Tongue (tissue), 2 donors: ENCODE results near the gene CALN1. TPM values are rescaled to one million over a fixed set of nuclear protein-coding genes. Genes with fewer than 3 reads are reported as not detected.

Source experiments
- DNase-seq: peaks from one replicate; pipeline ENCODE4 v3.0.0-alpha.2; 2015
- total RNA-seq: library from RNA; depleted of rRNA; stranded (reverse); fragments of >200 nt; gene quantifications from one replicate; pipeline ENCODE4 v1.2.3, GENCODE V29; 2014

CALN1 gene
- total RNA-seq, 1 donor from 2014 or later = 1.3 TPM

DNA sequence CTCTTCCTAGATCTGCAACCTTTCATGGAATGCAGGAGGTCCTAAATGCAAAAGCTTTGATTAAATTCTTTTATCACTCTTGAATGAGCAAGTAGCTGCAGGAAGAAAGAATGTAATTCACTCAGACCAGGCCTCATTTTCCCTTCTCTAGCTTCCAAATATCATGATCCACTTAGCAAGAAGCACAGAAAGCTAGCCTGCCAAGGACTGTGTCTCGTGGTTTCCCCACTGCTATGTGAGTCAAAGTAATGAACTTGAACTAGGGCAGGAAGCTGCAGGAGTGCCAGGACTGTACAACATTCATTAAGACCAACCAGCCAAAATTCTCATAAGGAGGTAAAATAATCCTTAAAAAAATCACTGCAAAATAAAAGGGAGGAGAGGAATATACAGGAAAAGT lies 379.2 kb downstream of the CALN1 start:
- DNase-seq = peak; percentile 19

DNA sequence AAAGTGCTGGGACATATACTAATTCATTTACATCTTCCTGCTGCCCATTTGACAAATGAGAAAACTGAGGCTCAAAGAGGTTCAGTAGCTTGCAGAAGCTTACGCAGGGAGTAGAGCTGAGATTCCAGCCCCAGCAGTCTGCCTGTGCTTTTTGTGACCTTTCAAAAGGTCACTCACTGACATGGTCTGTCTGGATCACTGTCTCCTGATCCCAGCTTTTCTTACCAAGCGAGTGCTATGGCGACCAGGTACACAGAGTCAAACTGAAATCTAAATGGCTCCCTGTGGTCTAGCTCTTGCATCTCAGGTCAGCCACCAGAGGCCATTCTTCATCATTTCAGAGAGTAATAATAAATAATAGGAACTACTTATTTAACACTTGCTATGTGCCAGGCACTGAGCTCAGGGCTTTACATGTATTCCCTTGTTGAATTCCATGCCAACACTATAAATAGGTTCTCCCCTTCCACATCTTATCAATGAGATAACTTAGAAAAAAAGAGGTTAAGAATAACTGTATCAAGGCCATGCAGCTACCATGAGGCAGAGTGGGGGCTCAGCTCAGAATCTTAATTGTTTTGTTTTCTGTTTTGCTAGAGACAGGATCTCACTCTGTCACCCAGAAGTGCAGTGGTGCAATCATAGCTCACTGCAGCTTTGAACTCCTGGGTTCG lies 381.0 kb downstream of the CALN1 start:
- DNase-seq = no peak

DNA sequence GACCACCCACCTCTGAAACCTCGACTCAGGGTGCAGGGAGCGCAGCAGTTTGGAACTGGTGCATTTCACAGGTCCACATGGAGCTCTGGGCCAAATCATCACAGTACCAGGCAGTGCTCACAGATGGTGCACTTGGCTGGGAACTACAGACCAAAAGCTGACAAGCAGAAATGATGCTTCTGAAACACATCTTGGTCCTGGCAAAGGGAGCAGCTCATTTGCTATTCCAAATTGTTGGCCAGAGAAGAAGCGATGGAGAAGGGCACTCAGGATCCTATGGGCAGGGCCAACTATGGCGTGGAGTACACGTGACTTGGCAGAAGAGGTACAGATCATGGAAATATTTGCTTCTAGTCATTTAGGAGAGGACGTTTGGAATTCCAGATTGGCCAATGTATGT lies 383.9 kb downstream of the CALN1 start:
- DNase-seq = no peak

DNA sequence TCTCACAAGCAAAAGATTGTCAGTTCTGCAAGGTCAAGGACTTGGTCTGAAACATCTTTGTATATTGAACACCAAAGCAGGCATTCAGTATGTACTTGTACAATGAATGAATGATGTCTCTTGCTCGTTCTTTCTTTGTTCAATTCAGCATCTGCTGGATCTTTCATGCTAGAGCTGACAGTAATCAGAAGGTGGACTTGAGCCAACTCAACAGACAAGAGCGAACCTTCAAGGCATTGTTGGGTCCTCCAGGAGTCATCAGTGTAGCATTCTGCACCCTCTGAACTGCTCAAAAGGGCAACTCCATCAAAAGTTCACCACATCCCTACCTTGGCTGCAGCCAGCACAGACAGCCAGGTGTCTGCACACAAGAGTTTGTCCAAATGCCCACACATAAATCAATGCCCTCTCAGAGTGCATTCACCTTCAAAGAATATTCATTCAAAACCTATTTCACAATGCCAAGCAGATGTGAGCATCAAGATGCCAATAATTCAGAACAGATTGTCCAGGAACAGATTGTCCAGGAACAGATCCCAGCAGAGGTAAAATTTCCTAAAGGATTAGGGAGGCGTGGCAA lies 386.7 kb downstream of the CALN1 start:
- DNase-seq = peak; percentile 5

DNA sequence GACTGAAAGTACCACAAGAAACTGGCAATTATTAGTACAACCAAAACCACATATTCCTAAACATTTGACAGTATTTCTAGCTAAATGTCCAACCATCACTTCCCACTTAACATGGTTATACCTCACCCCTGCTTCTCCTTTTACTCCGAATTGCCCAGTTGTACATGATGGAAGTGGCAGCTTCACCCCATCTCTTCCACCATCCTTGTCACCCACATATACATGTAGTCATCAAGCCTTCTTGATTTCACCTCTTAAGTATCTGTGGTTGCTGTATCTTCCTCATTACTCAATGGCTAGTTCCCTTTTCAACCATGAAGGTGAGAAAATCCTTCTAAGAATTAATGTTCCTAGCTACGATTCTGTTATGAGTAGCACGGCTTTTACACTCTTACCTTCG lies 388.2 kb downstream of the CALN1 start:
- DNase-seq = no peak

DNA sequence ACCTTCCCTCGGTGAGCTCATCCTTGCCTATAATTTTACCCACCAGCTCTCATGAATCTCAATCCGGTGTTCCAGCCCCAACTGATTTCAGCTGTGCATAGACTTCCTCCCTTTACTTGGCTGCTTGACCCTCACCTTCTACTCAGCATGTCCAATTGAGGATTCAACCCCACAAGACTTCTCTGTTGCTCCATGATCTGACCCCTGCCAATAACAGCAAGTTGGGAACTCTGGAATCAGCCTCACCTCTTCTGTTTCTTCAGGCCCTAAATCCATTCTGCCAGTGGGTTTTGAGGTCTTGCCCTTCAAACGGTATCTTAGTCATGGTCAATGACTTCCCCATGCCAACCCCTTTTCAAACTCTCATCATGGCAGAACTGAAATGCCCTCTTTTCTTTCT lies 390.4 kb downstream of the CALN1 start:
- DNase-seq = no peak

DNA sequence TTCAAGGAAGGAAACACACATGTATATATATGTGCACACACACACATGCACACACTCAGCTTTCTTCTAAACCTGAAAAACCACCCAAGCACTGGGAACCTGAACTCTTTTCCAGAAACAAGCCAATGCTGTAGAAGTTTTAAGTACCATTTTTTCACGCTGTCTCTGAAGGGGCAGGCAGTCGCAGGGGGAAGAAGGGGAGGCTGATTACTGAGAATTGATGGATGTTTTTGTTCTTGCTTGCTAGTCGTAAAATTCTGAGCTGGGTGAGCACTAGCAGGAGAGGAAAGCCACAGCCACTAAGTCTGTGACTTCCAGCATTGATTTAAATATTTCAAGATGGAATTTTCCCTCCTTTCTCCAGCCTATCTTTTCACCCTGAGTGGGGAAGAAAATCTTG lies 391.8 kb downstream of the CALN1 start:
- DNase-seq = no peak

DNA sequence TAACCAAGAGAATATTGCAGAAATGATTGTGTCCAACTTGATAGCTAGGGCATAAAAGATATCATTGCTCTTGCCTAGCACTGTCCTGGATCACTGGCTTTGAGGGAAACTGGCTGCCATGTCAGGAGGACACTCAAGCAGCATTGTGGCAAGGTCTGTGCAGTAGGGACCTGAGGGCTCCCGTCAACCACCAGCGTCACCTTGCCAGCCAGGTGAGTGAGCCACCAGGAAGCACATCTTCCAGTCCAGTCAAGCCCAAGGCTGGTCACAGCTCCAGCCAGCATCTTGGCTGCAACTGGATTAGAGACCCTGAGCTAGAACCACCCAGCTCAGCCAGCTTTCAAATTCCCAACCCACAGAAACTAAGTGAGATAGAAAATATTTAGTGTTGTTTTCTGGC lies 392.7 kb downstream of the CALN1 start:
- no peak for DNase-seq

DNA sequence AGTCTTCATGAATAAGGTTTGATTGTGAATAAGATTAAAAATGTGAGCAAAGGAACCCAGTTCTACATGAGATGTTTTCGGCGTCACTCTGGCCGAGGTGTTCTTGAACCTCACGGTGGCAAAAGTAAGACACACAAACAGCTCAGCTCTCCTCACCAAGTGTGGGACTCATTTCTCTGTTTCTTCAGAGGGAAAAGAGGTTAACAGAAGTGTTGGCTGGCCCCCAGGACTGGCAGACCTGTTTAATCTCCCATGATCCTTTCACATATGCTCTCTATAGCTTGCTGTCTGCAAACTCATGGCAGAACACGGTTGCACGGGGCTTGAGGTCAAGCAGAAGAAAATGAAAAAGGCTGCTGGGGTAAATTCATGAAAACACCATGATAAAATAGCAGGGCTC lies 394.4 kb downstream of the CALN1 start:
- DNase-seq = no peak

DNA sequence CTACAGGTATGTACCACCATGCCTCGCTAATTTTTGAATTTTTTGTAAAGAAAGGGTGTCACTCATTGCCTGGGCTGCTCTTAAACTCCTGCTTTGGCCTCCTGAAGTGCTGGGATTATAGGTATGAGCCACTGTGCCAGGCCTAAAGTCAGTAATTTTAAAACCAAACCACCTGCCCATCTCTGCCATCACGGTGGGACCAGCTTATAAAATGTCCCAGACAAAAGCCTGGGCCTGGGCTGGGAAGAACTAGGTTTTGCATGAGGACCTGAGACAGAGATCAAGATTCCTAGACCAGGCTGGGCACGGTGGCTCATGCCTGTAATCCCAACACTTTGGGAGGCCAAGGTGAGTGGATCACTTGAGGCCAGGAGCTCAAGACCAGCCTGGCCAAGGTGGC lies 395.6 kb downstream of the CALN1 start:
- no peak for DNase-seq

DNA sequence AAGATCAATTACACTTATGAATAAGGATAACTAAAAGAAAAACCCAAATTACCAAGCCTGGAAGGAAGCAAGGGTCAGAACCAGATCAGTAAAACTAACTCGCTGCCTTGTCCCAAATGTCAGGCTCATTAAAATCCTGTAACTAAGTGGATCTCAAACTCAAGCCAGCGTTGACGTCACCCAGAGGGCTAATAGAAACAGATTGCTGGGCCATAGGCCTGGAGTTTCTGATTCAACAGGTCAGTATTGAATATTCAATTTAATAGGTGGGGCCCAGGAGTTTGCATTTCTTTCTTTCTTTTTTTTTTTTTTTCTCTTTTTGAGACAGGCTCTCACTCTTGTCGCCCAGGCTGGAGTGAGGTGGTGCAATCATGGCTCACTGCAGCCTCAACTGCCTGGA lies 397.0 kb downstream of the CALN1 start:
- no peak for DNase-seq

DNA sequence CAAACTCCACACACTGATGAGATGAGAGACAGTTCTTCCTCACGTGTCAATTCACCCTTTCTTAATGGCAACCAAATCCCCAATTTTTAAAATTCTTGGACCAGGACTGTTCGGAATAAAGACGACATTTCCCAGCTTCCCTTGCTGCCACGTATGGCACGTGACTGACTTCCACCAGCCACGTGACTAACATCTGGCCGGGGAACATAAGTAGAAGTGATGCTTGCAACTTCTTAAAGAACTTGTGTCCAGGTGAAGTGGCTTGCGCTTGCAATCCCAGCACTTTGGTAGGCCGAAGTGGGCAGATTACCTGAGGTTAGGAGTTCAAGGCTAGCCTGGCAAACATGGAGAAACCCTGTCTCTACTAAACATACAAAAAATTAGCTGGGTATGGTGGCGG lies 405.1 kb downstream of the CALN1 start:
- no peak for DNase-seq

DNA sequence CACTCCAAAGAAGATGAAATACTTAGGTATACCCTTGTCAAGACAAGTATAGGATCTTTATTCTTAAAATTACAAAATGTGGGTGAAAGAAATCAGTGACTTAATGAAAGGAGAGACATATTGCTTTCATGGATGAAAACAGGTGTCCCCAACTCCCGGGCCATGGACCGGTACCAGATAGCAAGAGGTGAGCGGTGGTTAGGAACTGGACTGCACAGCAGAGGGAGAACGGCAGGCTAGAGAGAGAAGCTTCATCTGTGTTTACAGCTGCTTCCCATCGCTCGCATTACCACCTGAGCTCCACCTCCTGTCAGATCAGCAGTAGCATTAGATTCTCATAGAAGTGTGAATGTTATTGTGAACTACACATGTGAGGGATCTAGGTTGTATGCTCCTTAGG lies 408.9 kb downstream of the CALN1 start:
- DNase-seq = no peak

DNA sequence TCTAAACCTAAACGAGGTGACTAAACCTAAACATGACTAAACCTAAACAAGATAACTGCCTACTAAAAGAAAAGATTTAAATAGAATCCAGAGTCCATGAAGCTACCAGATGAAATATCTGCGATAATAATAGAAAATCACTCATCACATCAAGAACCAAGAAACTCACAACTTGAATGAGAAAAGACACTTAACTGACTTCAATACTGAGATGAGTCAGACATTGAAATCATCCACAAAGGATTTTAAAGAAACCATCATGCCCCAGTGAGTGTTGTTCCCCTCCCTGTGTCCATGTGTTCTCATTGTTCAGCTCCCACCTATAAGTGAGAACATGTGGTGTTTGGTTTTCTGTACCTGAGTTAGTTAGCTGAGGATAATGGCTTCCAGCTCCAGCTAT lies 416.0 kb downstream of the CALN1 start:
- no peak for DNase-seq

DNA sequence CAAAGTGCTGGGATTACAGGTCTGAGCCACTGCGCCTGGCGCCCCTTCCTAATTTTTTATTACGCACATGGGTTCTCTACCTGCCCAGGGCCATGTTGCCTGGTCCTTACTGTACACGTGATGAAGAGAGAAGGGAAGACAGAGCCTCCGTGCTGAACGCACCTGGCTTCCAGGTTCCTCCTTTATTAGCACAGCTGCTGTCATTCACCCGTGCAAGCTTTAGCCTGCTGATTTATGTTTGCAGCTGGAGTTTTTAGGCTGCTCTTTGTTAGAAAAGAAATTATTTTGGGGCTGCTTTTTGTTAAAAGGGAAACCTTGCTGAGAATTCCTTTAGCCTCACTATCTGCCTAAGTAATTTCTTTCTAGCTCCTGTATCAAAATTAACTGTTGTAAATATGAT lies 417.0 kb downstream of the CALN1 start:
- DNase-seq = peak; percentile 37

DNA sequence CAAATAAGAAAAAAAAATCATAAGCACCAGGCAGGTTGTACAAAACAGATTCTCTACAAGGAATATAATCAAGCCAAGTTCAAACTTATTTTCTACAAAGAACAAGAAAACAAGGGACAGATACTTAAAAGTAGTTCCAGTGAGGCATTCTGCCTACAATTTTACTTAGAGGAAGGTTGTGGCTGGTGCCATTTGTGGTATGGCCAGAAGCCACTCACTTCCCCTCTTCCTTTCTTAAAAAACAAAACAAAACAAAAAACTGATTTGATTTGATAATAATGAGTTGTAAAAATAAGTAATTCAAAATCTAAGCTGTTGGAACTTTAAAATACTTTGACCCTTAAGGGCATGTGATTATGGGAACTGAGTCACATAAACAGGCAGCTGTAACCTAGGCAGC lies 420.6 kb downstream of the CALN1 start:
- DNase-seq = no peak

DNA sequence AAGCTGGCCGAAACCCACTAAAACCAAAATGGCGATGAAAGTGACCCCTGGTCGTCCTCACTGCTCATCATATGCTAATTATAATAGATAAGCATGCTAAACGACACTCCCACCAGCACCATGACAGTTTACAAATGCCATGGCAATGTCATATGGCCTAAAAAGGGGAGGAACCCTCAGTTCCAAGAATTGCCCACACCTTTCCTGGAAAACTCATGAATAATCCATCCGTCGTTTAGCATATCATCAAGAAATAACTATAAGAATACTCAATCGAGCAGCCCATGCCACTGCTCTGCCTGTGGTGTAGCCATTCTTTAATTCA lies 422.0 kb downstream of the CALN1 start:
- DNase-seq = no peak

DNA sequence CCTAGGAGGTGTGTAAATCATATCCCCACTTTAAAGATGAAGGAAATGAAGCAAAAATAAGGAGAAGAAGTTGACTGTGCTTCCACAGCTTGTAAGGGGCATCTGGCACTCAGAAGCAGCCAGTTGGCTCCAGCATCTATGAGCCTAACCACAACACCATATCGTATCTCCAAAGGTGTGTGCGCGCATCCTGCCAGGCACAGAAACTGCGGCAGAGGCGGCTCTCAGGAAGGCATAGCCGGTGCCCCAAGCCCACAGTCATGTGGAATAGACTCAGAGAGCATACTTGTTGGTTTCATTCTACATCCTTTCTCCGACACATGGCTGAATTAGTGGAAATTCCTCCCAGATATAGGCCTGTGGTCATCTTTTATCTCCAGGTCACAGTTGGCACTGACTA lies 423.9 kb downstream of the CALN1 start:
- DNase-seq = no peak

DNA sequence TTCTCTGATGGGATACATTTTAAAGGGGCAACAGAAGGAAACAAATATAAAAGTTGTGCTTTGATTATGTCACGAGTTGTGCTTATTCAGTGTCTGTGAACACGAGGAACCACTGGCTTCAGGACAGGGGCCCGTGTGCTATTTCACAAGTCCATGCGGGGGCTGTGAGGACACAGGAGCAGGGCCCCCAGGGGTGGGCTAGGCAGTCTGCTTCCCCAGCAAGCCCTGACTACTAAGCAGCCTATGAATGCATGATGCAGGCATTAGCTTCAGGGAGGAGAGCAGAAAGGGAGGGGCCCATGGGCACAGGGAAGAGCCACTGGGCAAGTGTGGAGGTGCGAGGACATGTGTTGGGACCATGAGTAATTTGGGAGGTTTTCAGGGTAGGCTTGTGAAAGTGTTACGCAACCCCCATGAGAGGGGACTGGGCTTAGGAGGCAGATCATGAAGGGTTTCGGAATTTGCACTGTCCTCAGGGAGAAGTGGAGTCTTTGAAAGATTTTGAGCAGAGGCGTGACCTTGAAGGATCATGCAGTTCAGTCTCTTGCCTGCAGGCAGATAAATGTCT lies 424.9 kb downstream of the CALN1 start:
- DNase-seq = no peak

DNA sequence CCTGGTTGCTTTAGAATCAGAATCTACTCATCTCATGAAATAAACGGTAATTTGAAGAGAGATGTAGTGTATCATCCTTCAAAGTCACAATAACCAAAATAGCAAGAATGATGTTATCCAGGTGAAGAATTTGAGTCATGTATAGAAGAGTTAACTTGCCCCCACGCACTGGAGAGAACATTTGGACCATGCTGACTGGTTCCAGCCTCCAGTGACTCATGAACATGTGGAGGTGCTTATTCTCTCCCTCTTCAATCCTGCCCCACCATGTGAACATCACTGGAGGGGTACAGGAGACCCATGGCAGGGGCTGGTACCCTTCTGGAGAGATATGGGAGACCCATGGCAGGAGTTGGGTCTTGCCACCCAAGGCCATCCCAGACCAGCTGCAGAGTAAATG lies 427.8 kb downstream of the CALN1 start:
- DNase-seq = no peak

DNA sequence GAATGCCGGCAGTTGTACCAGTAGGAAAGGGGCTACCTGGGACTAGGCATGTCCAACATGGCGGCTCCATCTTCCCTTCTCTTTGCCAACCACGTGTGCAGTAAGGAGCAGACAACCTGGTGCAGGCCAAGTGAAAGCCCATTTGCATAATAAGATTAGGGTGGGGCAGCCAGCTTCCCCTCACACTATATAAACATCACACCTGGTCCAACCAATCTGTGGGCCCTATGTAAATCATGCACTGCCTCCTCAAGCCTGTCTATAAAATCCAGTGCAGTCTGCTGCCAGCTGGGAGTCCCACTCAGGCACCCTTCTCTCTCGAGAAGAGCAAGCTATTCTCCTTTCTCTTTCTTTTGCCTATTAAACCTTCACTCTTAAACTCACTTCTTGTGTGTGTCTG lies 429.3 kb downstream of the CALN1 start:
- no peak for DNase-seq

DNA sequence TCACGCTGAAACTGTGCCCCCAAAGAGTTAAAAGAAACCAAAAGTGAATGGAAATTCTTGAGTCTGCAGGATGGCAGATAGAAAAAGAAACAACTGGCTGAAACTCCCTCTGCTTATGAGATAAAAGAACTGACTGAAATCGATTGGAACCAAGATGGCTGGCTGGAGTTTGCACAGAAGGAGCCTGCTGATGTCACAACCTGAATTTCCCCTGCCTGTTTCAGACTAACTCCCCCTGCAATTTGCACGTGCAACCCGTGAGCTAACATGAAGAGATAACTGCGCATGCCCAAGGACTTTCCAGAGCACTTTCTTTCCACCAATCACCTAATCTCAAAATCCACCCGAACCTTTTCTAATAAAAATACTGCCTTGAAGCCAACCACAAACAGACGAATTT lies 435.5 kb downstream of the CALN1 start:
- no peak for DNase-seq

DNA sequence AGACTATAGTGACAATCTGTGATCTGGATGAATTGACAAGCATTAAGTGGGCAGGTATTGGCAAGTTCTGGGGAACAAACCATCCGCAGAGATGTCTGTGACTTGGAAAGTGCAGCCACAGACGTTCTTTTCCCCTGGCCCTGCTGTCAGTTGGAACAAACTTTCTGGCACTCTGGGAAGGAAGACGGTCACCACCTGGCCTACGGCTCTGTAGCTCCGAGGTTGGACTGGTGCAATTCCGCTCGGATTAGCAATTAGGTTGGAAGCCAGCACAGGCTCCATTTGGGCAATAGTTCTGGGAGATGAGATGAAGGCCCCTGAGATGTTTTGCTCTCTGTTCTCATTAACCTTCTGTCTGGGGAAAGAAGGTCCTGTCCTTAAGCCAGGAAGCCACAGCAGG lies 437.5 kb downstream of the CALN1 start:
- no peak for DNase-seq

DNA sequence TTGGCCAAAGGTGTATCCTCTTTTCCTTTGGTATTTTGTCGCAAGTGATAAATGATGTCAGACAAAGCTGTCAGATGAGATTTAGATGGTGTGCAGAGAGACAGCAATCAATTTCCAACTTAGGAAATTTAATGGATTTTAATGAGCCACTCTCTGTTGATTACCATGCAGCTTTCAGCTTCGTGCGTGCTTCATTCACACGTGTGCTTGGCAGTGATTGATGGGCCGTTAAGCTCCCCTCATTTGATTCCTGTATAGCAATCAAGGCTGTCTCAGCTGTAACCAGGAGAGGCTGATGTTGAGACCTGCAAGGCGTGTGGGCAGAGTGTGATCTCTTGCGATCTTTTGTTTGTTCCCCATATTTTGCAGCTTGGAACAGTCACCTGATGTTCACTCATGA lies 439.6 kb downstream of the CALN1 start:
- no peak for DNase-seq

DNA sequence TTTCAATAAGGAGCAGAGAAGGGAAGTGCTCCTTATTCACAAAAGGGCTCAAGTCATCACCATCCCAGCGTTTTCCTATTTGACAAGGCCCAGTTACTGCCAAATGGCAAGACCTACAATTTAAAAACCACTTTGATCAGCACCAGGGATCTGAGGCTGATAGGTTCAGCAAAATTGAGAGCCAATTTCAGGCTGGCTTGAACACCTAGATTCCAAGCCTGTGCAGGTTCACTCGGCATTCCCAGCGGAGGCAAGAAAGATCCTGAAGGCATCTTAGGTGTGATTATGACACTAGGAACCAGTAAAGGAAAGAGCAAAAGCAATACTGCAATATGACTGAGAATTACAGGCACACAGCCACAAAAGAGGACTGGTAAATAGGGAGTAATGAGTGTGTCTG lies 441.4 kb downstream of the CALN1 start:
- DNase-seq = no peak
